Measurements from ENCODE around the gene ASRGL1.
"Not testable (repeated sequence)": the region's sequence is repeated elsewhere in the genome, so short reads cannot be mapped to it uniquely, and the experiment has no call there.

The ASRGL1 gene

DNA sequence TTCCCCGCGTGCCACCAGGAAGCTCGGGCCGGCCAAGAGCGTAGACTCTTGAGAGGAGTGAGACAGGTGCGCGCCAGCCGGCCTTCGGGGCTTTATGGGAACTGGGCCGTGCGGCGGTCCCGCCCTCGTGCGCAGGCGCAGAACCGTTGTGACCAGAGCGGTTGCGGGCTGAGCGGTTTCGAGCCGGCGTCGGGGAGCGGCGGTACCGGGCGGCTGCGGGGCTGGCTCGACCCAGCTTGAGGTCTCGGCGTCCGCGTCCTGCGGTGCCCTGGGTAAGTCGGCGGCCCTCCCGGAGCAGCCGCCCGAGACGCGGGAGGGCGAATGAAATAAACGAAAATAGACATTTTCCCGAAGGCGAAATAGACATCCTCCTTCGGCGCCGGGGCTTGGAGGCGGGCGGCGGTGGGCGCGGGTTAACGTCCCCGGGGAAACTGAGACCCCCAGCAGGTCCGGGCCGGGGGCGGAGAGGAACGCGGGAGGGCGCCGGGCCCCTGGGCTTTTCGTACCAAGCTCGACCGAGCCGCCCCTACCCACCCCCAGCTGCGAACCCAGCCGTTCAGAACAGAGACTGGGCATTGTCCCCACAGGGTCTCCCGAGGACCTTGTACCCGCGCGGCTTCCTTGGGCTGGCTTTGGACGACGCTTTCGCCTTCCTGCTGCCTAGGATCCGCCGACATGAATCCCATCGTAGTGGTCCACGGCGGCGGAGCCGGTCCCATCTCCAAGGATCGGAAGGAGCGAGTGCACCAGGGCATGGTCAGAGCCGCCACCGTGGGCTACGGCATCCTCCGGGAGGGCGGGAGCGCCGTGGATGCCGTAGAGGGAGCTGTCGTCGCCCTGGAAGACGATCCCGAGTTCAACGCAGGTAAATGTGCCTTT is at the start of gene ASRGL1:
ASRGL1 (plus strand) TSS at position 146 of the 879 bp plus-strand sequence; CDS start at position 676, 530 bp downstream.
- DNase-seq (ENCODE audit: low read depth), result peak; percentile 55

DNA sequence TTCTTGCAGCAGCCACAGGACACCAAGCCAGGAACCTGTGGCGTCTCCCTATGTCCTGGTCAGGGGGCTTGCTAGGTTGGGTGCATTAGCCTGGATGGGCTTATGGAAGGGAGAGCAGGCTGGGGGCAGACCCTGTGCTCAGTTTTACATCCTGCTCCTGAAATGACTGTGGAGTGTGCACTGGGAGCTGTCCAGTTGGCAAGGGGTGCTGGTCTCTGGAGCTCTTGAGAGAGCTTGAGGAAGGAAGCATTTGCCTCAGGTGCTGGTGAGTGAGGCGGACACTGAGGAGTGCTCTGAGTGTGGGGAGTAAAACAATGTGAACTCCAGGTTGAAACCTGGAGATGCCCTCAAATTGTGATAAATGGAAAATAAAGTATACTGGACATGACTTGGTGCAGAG is 41.7 kb upstream of the ASRGL1 start:
- no peak for DNase-seq (ENCODE audit: low read depth)

DNA sequence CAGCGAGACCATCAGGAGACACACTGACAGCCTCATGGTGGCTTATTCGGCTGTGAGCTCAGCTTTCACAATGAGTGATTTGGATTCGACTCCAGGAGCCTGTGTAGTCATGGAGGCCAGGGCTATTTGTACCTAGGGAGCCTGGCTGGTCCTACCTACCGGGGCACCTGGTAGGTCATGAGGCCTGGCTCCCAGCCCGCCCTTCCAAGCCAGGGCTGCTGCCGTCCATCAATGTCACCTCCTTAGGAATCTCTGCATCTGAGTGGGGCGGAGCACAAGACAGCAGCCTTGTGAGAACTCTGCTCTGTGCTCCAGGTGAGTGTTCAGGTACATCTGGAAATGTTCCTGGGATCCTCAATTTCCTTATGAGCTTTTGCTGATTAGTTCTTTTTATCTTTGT is 38.3 kb upstream of the ASRGL1 start, which contains the start of gene SCGB1D4:
SCGB1D4 (minus strand) TSS at position 101 of the 400 bp plus-strand sequence; CDS start at position 36, 65 bp downstream.
- no peak for DNase-seq (ENCODE audit: low read depth)

DNA sequence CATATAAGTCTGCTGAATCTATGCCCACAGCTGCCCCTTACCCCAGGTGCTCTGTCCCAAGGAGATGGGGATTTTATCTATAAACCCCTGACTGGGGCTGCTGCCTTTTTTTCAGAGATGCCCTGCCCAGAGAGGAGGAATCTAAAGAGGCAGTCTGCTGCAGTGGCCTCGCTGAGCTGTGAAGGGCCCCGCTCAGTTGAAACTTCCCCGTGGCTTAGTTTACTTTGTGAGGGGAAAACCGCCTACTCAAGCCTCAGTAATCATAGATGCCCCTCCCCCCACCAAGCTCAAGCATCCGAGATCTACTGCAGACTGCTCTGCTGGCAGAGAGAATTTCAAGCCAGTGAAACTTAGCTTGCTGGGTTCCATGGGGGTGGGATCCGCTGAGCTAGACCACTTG is 31.0 kb upstream of the ASRGL1 start:
- DNase-seq (ENCODE audit: low read depth), result no peak

DNA sequence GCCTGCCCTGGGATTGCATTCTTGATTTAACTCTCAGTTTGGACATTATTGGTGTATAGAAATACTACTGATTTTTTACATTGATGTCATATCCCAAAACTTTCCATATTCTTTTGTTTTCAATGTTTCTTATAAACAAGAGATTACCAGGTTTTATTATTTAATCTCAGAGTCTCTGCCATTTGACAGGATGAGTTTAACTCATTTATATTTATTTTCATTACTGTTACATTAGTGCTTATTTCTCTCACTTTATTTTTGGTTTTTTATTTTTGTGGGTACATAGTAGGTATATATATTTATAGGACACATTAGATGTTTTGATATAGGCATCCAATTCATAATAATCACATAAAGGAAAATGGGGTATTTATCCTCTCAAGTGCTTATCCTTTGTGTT is 29.3 kb upstream of the ASRGL1 start:
- DNase-seq (ENCODE audit: low read depth), result no peak

DNA sequence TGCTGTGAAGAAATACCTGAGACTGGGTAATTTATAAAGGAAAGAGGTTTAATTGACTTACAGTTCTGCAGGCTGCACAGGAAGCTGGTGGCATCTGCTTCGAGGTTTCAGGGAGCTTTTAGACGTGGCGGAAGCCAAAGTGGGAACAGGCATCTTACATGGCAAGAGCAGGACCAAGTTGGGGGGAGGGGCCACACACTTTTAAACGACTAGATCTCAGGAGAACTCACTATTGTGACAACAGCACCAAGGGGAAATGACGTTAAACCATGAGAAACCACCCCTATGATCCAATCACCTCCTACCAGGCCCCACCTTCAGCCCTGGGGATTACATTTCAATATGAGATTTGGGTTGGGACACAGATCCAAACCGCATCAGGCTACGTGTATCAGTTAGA is 27.3 kb upstream of the ASRGL1 start:
- DNase-seq (ENCODE audit: low read depth), result no peak

DNA sequence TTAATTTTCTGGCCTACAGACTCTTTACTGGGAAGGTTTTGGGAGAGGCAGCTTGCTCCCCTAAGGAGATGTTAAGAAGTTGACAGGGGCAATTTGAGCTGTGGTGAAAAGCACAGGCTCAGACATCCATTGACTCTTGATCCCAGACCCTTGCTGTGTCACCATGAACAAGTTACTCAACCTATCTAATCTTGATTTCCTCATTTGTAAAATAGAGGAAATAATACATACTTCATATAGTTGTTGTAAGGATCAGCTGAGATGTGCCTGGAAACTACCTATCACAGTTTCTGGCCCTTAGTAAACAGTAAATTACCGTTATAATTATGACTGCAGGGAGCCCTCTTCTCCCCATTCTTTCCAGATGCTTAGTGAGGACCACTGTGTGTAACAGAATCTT is 21.8 kb upstream of the ASRGL1 start:
- no peak for DNase-seq (ENCODE audit: low read depth)

DNA sequence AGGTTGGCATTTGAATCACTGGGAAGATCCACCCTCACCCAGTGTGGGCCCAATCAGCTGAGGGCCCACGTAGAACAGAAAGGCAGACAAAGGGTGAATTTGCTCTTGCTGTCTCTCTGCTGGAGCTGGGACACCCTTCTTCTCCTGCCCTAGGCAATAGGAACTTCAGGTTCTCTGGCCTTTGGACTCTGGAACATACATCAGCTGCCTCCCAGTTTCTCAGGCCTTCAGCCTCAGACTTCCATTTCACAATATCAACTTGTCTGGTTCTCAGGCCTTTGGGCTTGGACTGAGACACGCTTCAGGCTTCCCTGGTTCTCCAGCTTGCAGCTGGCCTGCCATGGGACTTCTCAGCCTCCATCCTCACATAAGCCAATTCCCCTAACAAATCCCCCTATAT is 14.7 kb upstream of the ASRGL1 start:
- DNase-seq (ENCODE audit: low read depth), result no peak

DNA sequence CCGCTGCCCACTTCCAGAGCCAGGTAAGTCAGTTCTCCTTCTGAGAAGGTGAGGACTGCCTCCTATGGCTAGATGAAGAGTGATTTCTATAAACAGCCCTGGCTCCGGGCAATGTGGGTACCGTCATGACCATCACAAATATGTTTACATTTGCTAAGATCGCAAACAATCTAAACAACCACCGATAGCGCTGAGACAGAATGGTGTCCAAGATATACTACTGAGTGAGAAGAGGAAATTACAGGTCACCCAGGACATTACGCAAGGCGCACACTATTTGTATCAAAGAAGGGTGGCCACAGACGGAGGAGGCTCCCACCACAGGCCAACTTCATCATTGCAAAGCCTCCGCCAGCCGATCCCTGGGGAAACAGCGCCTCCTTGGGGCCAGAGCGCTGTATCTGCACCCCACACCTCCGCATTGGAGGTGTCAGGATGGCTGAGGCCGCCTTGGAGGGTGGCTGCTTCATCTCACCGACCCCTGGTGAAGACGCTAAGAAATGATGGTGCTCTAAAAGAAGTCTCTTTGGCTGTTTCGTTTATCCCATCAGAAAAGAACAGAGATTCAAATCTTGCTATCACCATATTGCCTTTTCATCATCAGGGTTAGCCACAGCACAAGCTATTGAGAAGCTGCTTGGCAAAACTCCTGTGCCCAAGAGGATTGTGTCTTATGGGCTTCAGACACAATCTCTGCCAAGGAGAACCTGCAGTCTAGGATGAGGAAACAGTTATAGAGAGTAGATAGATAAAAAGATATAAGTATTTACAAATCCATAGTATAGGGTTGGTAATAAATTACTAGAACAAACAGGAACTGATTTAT is 12.3 kb upstream of the ASRGL1 start:
- peak; percentile 39 for DNase-seq (ENCODE audit: low read depth)

DNA sequence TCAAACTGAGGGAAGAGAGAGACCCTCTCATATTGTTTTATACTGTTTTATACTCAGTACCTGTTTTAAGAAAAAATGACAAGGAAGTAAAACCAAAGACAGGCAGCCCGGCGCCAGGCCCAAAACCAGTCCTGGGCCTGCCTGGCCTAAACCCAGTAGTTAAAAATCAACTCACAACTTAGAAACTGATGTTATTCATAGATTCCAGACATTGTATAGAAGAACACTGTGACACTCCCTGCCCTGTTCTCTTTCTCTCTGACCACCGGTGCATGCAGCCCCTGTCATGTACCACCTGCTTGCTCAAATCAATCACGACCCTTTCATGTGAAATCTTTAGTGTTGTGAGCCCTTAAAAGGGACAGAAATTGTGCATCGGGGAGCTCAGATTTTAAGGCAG is 11.5 kb upstream of the ASRGL1 start:
- DNase-seq (ENCODE audit: low read depth), result not testable (repeated sequence)

DNA sequence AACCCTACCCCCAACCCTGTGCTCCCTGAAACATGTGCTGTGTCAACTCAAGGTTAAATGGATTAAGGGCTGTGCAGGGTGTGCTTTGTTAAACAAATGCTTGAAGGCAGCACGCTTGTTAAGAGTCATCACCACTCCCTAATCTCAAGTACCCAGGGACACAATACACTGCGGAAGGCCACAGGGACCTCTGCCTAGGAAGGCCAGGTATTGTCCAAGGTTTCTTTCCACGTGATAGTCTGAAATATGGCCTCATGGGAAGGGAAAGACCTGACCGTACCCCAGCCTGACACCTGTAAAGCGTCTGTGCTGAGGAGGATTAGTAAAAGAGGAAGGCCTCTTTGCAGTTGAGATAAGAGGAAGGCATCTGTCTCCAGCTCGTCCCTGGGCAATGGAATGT is 10.5 kb upstream of the ASRGL1 start:
- not testable (repeated sequence) for DNase-seq (ENCODE audit: low read depth)

DNA sequence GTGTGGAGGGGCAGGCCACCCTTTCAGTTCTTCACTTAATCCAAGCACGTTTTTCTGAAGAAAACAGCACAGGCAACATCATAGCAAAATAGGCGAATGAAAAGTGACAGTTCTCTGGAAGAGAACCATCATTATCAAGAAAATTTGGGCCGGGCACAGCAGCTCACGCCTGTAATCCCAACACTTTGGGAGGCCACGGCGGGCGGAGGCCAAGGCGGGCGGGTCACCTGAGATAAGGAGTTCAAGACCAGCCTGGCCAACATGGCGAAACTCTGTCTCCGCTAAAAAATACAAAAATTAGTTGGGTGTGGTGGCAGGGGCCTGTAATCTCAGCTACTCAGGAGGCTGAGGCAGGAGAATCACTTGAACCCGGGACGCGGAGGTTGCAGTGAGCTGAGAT is 9.7 kb upstream of the ASRGL1 start:
- DNase-seq (ENCODE audit: low read depth), result not testable (repeated sequence)

DNA sequence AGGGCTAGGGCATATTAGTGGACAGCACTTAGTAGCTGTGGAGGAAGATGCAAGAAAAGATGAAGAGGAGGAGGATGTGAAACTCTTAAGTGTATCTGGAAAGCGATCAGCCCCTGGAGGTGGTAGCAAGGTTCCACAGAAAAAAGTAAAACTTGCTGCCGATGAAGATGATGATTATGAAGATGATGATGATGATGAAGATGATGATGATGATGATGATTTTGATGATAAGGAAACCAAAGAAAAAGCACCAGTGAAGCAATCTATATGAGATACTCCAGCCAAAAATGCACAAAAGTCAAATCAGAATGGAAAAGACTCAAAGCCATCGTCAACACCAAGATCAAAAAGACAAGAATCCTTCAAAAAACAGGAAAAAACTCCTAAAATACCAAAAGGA is 6.0 kb upstream of the ASRGL1 start:
- not testable (repeated sequence) for DNase-seq (ENCODE audit: low read depth)

DNA sequence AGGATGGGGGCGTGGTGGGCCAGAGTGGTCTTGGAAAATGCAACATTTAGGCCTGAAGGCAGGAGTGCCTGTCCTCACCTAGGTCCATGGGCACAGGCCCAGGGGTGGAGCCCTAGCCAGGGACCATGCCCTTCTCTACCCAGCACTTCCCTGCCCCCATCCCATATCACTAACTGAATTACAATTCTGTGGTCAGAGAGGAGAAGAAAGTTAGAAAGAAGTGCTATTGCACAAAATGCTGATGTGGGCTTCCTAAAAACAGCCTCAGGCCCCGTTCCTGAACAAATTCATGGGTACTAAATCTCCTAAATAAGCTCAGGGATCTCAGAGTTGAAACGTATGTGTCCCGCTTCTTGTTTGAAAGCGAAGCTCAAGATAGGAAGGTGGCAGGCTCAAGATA is 3.5 kb upstream of the ASRGL1 start:
- no peak for DNase-seq (ENCODE audit: low read depth)

DNA sequence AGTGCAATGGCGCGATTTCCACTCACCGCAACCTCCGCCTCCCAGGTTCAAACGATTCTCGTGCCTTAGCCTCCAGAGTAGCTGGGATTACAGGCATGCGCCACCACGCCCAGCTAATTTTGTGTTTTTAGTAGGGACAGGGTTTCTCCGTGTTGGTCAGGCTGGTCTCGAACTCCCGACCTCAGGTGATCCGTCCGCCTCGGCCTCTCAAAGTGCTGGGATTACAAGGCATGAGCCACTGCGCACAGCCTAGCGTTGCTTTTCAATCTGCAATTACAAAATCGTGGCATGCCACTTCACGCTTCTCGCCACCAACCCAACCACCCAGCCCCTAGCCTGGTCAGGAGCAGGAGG is 322 bp upstream of the ASRGL1 start:
- DNase-seq (ENCODE audit: low read depth), result not testable (repeated sequence)

DNA sequence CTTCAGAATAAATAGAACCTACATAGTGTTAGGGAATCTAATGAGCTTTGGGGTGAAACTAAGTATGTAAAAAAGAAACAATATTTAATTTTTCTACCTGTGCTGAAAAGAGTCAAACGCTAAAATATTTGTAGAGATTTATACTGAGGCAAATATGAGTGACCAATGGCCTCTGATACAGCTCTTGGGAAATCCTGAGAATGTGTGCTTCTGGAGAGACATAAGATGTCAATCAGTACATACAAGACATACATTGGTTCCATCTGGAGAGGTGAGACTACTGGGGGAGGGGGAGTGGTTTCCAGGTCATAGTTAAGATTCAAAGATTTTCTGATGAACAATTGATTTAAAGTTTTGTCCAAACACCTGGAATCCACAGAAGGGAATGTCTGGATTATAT is 970 bp downstream of the ASRGL1 start:
- DNase-seq (ENCODE audit: low read depth), result no peak

DNA sequence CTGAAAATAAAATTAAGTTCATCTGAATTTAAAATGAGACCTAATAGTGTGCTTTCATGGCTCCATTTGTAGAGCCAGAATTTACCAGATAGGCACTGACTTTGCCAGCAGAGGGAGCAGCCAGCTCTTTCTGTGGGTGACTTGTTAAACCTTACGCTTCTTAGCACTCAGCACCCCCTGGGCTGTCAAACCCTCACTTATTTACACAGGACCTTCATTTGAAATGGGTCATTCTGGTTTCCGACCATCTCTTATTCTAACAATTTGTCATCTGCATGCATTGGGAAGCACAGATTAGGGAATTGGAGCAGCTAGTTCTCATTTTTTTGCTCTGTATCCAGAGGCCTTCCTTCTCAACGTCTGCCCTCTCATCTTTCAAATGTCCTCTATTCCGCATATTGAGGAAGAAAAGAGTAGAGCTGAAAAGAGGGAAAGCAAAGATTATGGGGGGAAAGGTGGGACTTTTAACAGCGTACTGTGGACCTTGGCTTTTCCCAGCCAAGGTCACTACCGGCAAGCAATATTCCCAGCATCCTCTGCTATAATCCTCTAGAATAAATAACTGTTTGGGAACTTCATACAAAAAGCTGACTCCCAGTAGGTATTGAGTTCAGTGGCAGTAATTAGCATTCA is 3.1 kb downstream of the ASRGL1 start:
- DNase-seq (ENCODE audit: low read depth), result peak; percentile 16

DNA sequence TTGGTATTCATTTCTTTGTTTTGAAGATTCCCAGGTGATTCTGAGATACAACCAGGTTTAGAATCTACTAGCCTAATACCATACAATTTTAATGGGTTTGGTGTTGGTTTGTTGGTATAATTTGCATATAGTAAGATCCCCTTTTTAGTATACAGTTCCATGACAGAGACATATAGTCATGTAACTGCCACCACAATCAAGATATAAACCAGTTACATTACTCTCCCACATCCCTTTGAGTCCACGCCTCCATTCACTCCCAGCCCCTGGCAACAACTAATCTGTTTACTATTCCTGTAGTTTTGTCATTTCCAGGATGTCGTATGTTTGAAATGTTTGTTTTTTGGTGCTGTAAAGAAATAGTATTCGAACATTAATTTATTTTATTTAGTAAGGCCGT is 4.3 kb downstream of the ASRGL1 start:
- DNase-seq (ENCODE audit: low read depth), result no peak

DNA sequence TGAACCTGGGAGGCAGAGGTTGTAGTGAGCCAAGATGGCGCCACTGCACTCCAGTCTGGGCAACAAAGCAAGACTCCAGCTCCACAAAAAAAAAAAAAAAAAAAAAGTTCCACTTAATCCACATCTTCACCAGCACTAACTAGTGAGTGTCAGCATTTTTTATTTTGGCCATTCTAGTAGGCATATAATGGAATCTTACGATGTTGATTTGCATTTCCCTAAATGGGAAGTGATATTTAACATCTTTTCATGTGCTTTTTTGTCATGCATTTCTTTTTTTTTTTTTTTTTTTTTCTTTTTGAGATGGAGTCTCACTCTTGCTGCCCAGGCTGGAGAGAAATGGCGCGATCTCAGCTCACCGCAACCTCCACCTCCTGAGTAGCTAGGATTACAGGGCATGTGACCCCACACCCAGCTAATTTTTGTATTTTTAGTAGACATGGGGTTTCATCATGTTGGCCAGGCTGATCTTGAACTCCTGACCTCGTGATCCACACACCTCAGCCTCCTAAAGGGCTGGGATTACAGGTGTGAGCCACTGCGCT is 6.5 kb downstream of the ASRGL1 start:
- not testable (repeated sequence) for DNase-seq (ENCODE audit: low read depth)

DNA sequence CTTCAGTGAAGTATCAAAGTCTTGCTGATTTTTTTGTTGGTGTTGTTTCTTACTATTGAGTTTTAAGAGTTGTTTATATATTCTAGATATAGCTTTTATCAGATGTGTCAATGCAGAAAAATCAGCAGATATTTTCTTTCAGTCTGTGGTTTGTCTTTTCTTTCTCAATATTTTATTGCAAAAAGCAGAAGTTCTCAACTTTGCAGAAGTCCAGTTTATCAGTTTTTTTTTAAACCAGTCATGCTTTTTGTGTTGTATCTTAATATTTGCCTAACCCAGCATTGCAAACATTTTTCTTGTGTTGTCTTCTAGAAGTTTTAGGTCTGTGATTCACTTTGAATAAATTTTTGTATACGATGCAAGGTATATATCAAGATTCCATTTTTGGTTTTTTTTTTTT is 7.0 kb downstream of the ASRGL1 start:
- DNase-seq (ENCODE audit: low read depth), result no peak

DNA sequence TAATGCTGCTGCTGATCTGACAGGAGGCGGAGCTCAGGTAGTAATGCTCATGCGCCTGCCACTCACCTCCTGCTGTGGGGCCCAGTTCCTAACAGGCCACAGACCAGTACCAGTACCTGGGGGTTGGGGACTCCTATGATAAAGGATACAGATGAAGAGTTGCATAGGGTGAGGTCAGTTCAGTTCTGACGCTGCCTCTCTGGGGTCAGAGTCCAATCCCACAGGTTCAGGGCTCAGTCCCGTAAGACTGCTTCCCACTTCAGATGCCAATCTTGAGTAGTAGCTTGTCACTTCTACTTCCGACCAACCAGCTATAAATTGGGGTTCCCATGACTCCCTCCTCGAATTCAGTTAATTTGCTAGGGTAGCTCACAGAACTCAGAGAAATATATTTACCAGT is 8.6 kb downstream of the ASRGL1 start:
- DNase-seq (ENCODE audit: low read depth), result no peak
